Measurements from ENCODE around the gene GRIN3A. TPM values are rescaled to one million over a fixed set of nuclear protein-coding genes. Genes with fewer than 3 reads are reported as not detected.

Gene GRIN3A
- total RNA-seq, 1 donor, result not detected

GRCh38 chr9:101579711-101580545 is 158.5 kb downstream of the GRIN3A start:
- H3K4me2 ChIP-seq (ENCODE audit: insufficient read depth, low read length), result no peak overlapping the region
- H3K36me3 ChIP-seq (ENCODE audit: insufficient read depth, low read length), result no peaks in the 10 kb centered on the region
- H3K27ac ChIP-seq (ENCODE audit: low read depth, low read length), result no peak overlapping the region
- H3K4me1 ChIP-seq (ENCODE audit: insufficient read depth, low read length), result no peaks in the 10 kb centered on the region
- no peak overlapping the region for H3K4me3 ChIP-seq (ENCODE audit: insufficient read depth, low read length)
- H3K9me3 ChIP-seq (ENCODE audit: low read depth, low read length), result no peaks in the 10 kb centered on the region
- H2AFZ ChIP-seq (ENCODE audit: low read length), result no peak overlapping the region
- no peaks in the 10 kb centered on the region for H3K79me2 ChIP-seq (ENCODE audit: insufficient read depth, low read length)
- no peaks in the 10 kb centered on the region for H4K20me1 ChIP-seq (ENCODE audit: insufficient read depth, low read length)
- no peak for DNase-seq (ENCODE audit: insufficient read length, low spot score, missing footprints)
- H3K27me3 ChIP-seq (ENCODE audit: insufficient read depth, low read length), result no peaks in the 10 kb centered on the region
- TF ChIP-seq CTCF (IDR thresholded peaks at IDR 0.05; ENCODE audit: extremely low read depth, low read depth, low read length), result no peak

GRCh38 chr9:101578378-101578777 is 160.1 kb downstream of the GRIN3A start:
- Histone ChIP-seq H3K9me3 (ENCODE audit: low read depth, low read length) (no peaks in the 10 kb centered on the region), H3K4me1 (ENCODE audit: insufficient read depth, low read length) (no peaks in the 10 kb centered on the region), H3K36me3 (ENCODE audit: insufficient read depth, low read length) (no peaks in the 10 kb centered on the region), H3K4me3 (ENCODE audit: insufficient read depth, low read length) (no peak overlapping the region), H3K27ac (ENCODE audit: low read depth, low read length) (no peak overlapping the region), H2AFZ (ENCODE audit: low read length) (no peak overlapping the region), H3K4me2 (ENCODE audit: insufficient read depth, low read length) (no peak overlapping the region), H4K20me1 (ENCODE audit: insufficient read depth, low read length) (no peaks in the 10 kb centered on the region), H3K27me3 (ENCODE audit: insufficient read depth, low read length) (no peaks in the 10 kb centered on the region), H3K79me2 (ENCODE audit: insufficient read depth, low read length) (no peaks in the 10 kb centered on the region)
- TF ChIP-seq CTCF (IDR thresholded peaks at IDR 0.05; ENCODE audit: extremely low read depth, low read depth, low read length), result no peak
- DNase-seq (ENCODE audit: insufficient read length, low spot score, missing footprints), result no peak

DNA sequence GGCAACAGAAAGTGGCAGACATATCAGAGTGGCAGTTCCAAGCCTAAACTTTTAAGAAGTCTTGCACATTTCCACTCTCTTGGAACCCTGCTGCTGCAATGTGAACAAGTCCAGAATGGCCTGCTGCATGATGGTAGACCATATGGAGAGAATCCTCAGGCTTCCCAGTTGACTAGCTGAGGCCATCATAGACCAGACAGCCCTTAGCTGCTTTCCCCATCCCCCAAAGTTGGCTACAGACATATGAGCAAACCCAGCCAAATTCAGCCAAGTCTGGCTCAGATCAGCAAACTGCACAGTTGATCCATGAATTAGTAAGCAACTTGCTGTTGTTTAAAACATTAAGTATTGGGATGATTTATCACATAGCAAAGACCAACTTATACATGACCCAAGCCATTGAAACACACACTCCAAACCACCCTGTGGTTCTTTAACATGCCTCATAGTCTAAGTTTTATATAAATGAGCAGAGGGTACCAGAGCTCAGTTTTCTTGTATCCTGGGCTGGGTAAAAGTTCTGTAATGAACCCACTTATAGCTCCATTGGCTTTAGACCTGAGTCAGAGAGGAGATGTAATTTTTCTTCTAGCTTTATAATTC is 163.6 kb downstream of the GRIN3A start:
- Histone ChIP-seq H3K4me1 (ENCODE audit: insufficient read depth, low read length) (no peaks in the 10 kb centered on the region), H3K79me2 (ENCODE audit: insufficient read depth, low read length) (no peaks in the 10 kb centered on the region), H2AFZ (ENCODE audit: low read length) (no peak overlapping the region), H3K9me3 (ENCODE audit: low read depth, low read length) (no peaks in the 10 kb centered on the region), H3K4me2 (ENCODE audit: insufficient read depth, low read length) (no peak overlapping the region), H3K27ac (ENCODE audit: low read depth, low read length) (no peak overlapping the region), H4K20me1 (ENCODE audit: insufficient read depth, low read length) (no peaks in the 10 kb centered on the region), H3K27me3 (ENCODE audit: insufficient read depth, low read length) (no peaks in the 10 kb centered on the region), H3K4me3 (ENCODE audit: insufficient read depth, low read length) (no peak overlapping the region), H3K36me3 (ENCODE audit: insufficient read depth, low read length) (no peaks in the 10 kb centered on the region)
- no peak for TF ChIP-seq CTCF (IDR thresholded peaks at IDR 0.05; ENCODE audit: extremely low read depth, low read depth, low read length)
- no peak for DNase-seq (ENCODE audit: insufficient read length, low spot score, missing footprints)

- no peaks in the 10 kb centered on the region for H3K4me1 ChIP-seq (ENCODE audit: insufficient read depth, low read length)
- no peaks in the 10 kb centered on the region for H3K9me3 ChIP-seq (ENCODE audit: low read depth, low read length)
- no peak overlapping the region for H3K27ac ChIP-seq (ENCODE audit: low read depth, low read length)
- H4K20me1 ChIP-seq (ENCODE audit: insufficient read depth, low read length), result no peaks in the 10 kb centered on the region
- no peak overlapping the region for H3K4me2 ChIP-seq (ENCODE audit: insufficient read depth, low read length)
- no peak for TF ChIP-seq CTCF (IDR thresholded peaks at IDR 0.05; ENCODE audit: extremely low read depth, low read depth, low read length)
- no peaks in the 10 kb centered on the region for H3K79me2 ChIP-seq (ENCODE audit: insufficient read depth, low read length)
- H3K4me3 ChIP-seq (ENCODE audit: insufficient read depth, low read length), result no peak overlapping the region
- DNase-seq (ENCODE audit: insufficient read length, low spot score, missing footprints), result no peak
- no peaks in the 10 kb centered on the region for H3K27me3 ChIP-seq (ENCODE audit: insufficient read depth, low read length)
- no peak overlapping the region for H2AFZ ChIP-seq (ENCODE audit: low read length)
- H3K36me3 ChIP-seq (ENCODE audit: insufficient read depth, low read length), result no peaks in the 10 kb centered on the region
Measured at GRCh38 chr9:101572316-101572715, 166.1 kb downstream of the GRIN3A start.

All from osteoblast (primary cell).